ENCODE results near the gene CNTNAP3B. TPM values are rescaled to one million over a fixed set of nuclear protein-coding genes. Genes with fewer than 3 reads are reported as not detected.
"Not testable (repeated sequence)": the region's sequence is repeated elsewhere in the genome, so short reads cannot be mapped to it uniquely, and the experiment has no call there.

The CNTNAP3B gene
- polyA plus RNA-seq (2011; rRNA removed) (73.3 and 75.6 TPM in 2 replicates), polyA plus RNA-seq (2017; fragmentation: RNase III; extraction: RNeasy Plus Mini Kit Qiagen cat#74134 plus additional on column Dnase treatment) (13.6 to 17.7 TPM (median 14.4 TPM) in 3 replicates), polyA minus RNA-seq (2011; rRNA and poly(A)+ RNA removed) (82.9 and 86.8 TPM in 2 replicates)
- 16.0 and 17.5 TPM in 2 replicates for polyA plus RNA-seq (2012; cell fraction: cytosol; rRNA removed)
- 46.6 and 53.0 TPM in 2 replicates for polyA plus RNA-seq (2012; cell fraction: nucleus; rRNA removed)

- H3K4me3 ChIP-seq, result peak within 1 kb of the TSS; percentile 59
- FAIRE-seq, H3K9me3 ChIP-seq, CTCF ChIA-PET, POLR2A ChIA-PET, H3K4me1 ChIP-seq: not testable (repeated sequence)
- WGBS (ENCODE audit: missing lambda C conversion rate), result 0% methylated on average over 15 of the region's 72 CpGs
- peak within 1 kb of the TSS; percentile 96 for H3K4me2 ChIP-seq
- H3K27ac ChIP-seq, result peak within 1 kb of the TSS; percentile 77 to 90
- peak; percentile 88 to 100 for ATAC-seq
- DNase-seq (ENCODE audit: low read depth in 1 of 2, low spot score in 1 of 2), result peak in 1 of 2 experiments; percentile 38
These were observed at the start of gene CNTNAP3B for GRCh38 chr9:42129073-42129729. Gene CNTNAP3B, minus strand, starts transcription at chr9:42129426. Its CDS starts 332 bp downstream, at chr9:42129094.

GRCh38 chr9:42160299-42160698, 31.1 kb upstream of the CNTNAP3B start:
- FAIRE-seq, ATAC-seq, H3K4me3 ChIP-seq, H3K27ac ChIP-seq, H3K9me3 ChIP-seq, CTCF ChIA-PET, H3K4me2 ChIP-seq, H3K4me1 ChIP-seq, POLR2A ChIA-PET: not testable (repeated sequence)
- DNase-seq (ENCODE audit: low read depth in 1 of 2, low spot score in 1 of 2), result peak in 1 of 2 experiments; percentile 50
- 22% methylated on average over 1 of the region's 1 CpG for WGBS (ENCODE audit: missing lambda C conversion rate)
- TF ChIP-seq CTCF (IDR thresholded peaks at IDR 0.05), result peak; percentile 50
- peak; percentile 46; the same call in 2 of the 3 replicates for TF ChIP-seq SMC3 (IDR thresholded peaks at IDR 0.05)
- TF ChIP-seq RAD21 (conservative IDR thresholded peaks at IDR 0.05 in 1 of 2, IDR thresholded peaks at IDR 0.05 in 1 of 2), result peak; percentile 44 to 48; a peak in 3 of 5 replicates

GRCh38 chr9:42127056-42127841, 2.0 kb downstream of the CNTNAP3B start:
- 9% methylated on average over 12 of the region's 12 CpGs for WGBS (ENCODE audit: missing lambda C conversion rate)
- H3K4me1 ChIP-seq, POLR2A ChIA-PET, H3K9me3 ChIP-seq: not testable (repeated sequence)
- peak overlapping the region; percentile 96 for H3K4me2 ChIP-seq
- FAIRE-seq (peak; percentile 72), DNase-seq (ENCODE audit: low read depth in 1 of 2, low spot score in 1 of 2) (peak; percentile 14 to 73), ATAC-seq (peak in 1 of 2 experiments; percentile 56; a peak in 1 of 6 replicates)
- H3K27ac ChIP-seq, result peak overlapping the region; percentile 59 to 66
- CTCF ChIA-PET, result interaction anchor here (0.6 to 0.7 kb wide), 2 partner anchors 153 to 206 kb away, joined by 3 read pairs; no protein-coding TSS in a partner anchor
- H3K4me3 ChIP-seq, result peak overlapping the region; percentile 59
- TF ChIP-seq CEBPB (IDR thresholded peaks at IDR 0.05), result peak in 1 of 2 experiments; percentile 14; a peak in 1 of 4 replicates
- TF ChIP-seq REST (IDR thresholded peaks at IDR 0.05), result peak; percentile 77; the same call in 1 of the 2 replicates
- peak; percentile 73 to 79 for TF ChIP-seq RAD21 (conservative IDR thresholded peaks at IDR 0.05 in 1 of 2, IDR thresholded peaks at IDR 0.05 in 1 of 2)
- 0 out of 2 replicates have a peak, but pooled peaks have one; percentile 40 for TF ChIP-seq KDM5A (IDR thresholded peaks at IDR 0.05)
- TF ChIP-seq CTCF (IDR thresholded peaks at IDR 0.05), result peak; percentile 73
- TF ChIP-seq CHD2 (IDR thresholded peaks at IDR 0.05; ENCODE audit: low read length, partially characterized antibody), result peak; percentile 22
- peak; percentile 68 for TF ChIP-seq SMC3 (IDR thresholded peaks at IDR 0.05)
- peak; percentile 79 for TF ChIP-seq MAX (IDR thresholded peaks at IDR 0.05)

GRCh38 chr9:42121007-42121406, 8.2 kb downstream of the CNTNAP3B start:
- WGBS (ENCODE audit: missing lambda C conversion rate), result 69% methylated on average over 7 of the region's 7 CpGs
- FAIRE-seq, H3K4me3 ChIP-seq, H3K4me1 ChIP-seq, H3K4me2 ChIP-seq, POLR2A ChIA-PET, CTCF ChIA-PET, H3K27ac ChIP-seq, H3K9me3 ChIP-seq: not testable (repeated sequence)
- DNase-seq (ENCODE audit: low read depth in 1 of 2, low spot score in 1 of 2) (peak in 1 of 2 experiments; percentile 36), ATAC-seq (peak; percentile 39 to 69; a peak in 4 of 6 replicates)

- 93% methylated on average over 7 of the region's 9 CpGs for WGBS (ENCODE audit: missing lambda C conversion rate)
- DNase-seq (ENCODE audit: low read depth in 1 of 2, low spot score in 1 of 2); FAIRE-seq; CTCF ChIA-PET; H3K9me3 ChIP-seq; H3K27ac ChIP-seq; H3K4me3 ChIP-seq; H3K4me2 ChIP-seq; H3K4me1 ChIP-seq; POLR2A ChIA-PET: not testable (repeated sequence)
- ATAC-seq, result peak; percentile 30 to 54; a peak in 4 of 6 replicates
These were observed 33.3 kb downstream of the CNTNAP3B start for GRCh38 chr9:42095929-42096328.

GRCh38 chr9:42084559-42084952, 44.7 kb downstream of the CNTNAP3B start:
- H3K4me1 ChIP-seq; POLR2A ChIA-PET; H3K9me3 ChIP-seq; H3K27ac ChIP-seq; CTCF ChIA-PET; H3K4me3 ChIP-seq; DNase-seq (ENCODE audit: low read depth in 1 of 2, low spot score in 1 of 2); H3K4me2 ChIP-seq: not testable (repeated sequence)
- FAIRE-seq (peak; percentile 32), ATAC-seq (peak in 1 of 2 experiments; percentile 44; a peak in 2 of 6 replicates)
- no CpG with 5 or more reads among the region's 1 CpG for WGBS (ENCODE audit: missing lambda C conversion rate)

Measured in A549 (cell line).